ENCODE measurements around the gene FUT6.

- TF ChIP-seq YY1 (IDR thresholded peaks at IDR 0.05) (no peak), EGR1 (IDR thresholded peaks at IDR 0.05; ENCODE audit: low read depth in 2 of 2) (no peak), REST (IDR thresholded peaks at IDR 0.05) (no peak), TAF1 (conservative IDR thresholded peaks at IDR 0.05) (no peak), RAD21 (IDR thresholded peaks at IDR 0.05) (no peak)
- TF ChIP-seq, protein P1, sequence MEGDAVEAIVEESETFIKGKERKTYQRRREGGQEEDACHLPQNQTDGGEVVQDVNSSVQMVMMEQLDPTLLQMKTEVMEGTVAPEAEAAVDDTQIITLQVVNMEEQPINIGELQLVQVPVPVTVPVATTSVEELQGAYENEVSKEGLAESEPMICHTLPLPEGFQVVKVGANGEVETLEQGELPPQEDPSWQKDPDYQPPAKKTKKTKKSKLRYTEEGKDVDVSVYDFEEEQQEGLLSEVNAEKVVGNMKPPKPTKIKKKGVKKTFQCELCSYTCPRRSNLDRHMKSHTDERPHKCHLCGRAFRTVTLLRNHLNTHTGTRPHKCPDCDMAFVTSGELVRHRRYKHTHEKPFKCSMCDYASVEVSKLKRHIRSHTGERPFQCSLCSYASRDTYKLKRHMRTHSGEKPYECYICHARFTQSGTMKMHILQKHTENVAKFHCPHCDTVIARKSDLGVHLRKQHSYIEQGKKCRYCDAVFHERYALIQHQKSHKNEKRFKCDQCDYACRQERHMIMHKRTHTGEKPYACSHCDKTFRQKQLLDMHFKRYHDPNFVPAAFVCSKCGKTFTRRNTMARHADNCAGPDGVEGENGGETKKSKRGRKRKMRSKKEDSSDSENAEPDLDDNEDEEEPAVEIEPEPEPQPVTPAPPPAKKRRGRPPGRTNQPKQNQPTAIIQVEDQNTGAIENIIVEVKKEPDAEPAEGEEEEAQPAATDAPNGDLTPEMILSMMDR (IDR thresholded peaks at IDR 0.05; ENCODE audit: low read depth, low read length, missing input control), result no peak
- TF ChIP-seq, protein P2, sequence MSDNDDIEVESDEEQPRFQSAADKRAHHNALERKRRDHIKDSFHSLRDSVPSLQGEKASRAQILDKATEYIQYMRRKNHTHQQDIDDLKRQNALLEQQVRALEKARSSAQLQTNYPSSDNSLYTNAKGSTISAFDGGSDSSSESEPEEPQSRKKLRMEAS (IDR thresholded peaks at IDR 0.05), result no peak
Observed at GRCh38 chr19:5844456-5845433, 5.2 kb upstream of the FUT6 start.

Measured in liver (tissue), 3 donors.